Measurements from ENCODE around the gene ZNF407. TPM values are rescaled to one million over a fixed set of nuclear protein-coding genes. Genes with fewer than 3 reads are reported as not detected.

Gene ZNF407
- total RNA-seq, 5 donors from 2014 or later (not counting 1 experiment from before 2014, with no cell fraction given), result 22.9 to 37.4 (median 24.4) TPM

DNA sequence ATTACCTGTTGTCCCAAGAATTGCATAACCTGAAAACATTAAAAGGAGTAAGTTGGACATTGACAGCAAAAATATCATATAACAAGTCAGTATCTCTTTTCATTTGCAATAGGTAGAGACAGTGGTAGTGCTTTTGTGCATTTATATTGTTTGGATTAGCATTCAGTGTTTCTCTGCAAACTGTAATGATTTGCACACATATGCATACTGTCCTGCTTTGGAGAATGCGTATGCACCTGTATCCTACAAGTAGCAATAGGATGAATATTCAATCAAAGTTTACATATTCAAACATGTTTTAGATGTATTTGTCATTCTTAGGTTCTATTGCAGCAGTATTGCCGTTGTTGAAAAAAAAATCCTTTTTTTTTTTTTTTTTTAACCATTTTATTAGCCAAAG, 201.9 kb downstream of the ZNF407 start:
- no peaks in the 10 kb centered on the region for H3K9me3 Mint-ChIP-seq
- no CpG with 5 or more reads among the region's 2 CpGs for WGBS (ENCODE audit: insufficient coverage)
- no peaks in the 10 kb centered on the region for H3K9me3 ChIP-seq
- peaks cover 0 to 3% of the 10 kb centered on the region in 2 donors for H3K36me3 ChIP-seq (ENCODE audit: control insufficient read depth in 2 of 2, extremely low read depth in 1 of 2, insufficient read depth in 1 of 2, low read length in 1 of 2)
- POLR2A ChIA-PET, result no interaction called here
- H3K27me3 Mint-ChIP-seq, result no peaks in the 10 kb centered on the region
- no peaks in the 10 kb centered on the region for H3K4me1 ChIP-seq (ENCODE audit: control insufficient read depth in 1 of 2, extremely low read depth in 1 of 2, insufficient read depth in 2 of 2, low read length in 2 of 2)
- CTCF ChIA-PET, result no interaction called here
- H3K4me3 Mint-ChIP-seq, result no peak overlapping the region
- ATAC-seq (replicated peaks in 1 of 4) (no peak), DNase-seq (no peak)
- no peaks in the 10 kb centered on the region for H3K27me3 ChIP-seq (replicated peaks in 1 of 2; ENCODE audit: control insufficient read depth in 2 of 2, extremely low read depth in 1 of 2, insufficient read depth in 2 of 2, low read length in 1 of 2)
- peaks cover 8 to 13% (median 12%) of the 10 kb centered on the region in 3 donors for H3K4me1 Mint-ChIP-seq
- H3K27ac Mint-ChIP-seq, result no peak overlapping the region
- no peak overlapping the region for H3K4me3 ChIP-seq (ENCODE audit: control insufficient read depth in 1 of 2, extremely low read depth in 1 of 2, low read length in 1 of 2)
- H3K27ac ChIP-seq (ENCODE audit: low read length), result no peak overlapping the region
- peaks cover 9% of the 10 kb centered on the region for H3K36me3 Mint-ChIP-seq

DNA sequence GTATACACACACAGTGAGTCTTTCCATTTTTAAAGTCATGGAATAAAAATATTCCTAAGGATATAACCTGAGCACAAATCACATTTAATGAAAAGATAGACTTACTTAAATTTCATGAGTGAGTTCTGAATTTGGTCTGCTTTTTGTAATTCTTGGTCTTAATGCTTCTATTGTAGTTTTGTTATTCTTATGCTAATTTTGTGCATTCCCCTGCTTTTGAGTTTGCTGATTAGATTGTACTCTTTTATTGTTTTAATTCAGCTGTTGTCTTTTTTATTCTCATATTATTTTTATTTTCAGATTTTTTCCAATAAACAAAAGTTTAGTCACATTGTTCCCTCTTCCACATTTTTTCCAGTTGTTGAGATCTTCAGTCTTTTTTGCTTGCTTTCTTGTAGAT, 202.4 kb downstream of the ZNF407 start:
- H3K9me3 ChIP-seq, result no peaks in the 10 kb centered on the region
- POLR2A ChIA-PET, result no interaction called here
- no peak overlapping the region for H3K4me3 ChIP-seq (ENCODE audit: control insufficient read depth in 1 of 2, extremely low read depth in 1 of 2, low read length in 1 of 2)
- Mint-ChIP-seq H3K4me3 (no peak overlapping the region), H3K9me3 (no peaks in the 10 kb centered on the region), H3K27ac (no peak overlapping the region), H3K4me1 (peaks cover 8 to 13% (median 12%) of the 10 kb centered on the region in 3 donors), H3K27me3 (no peaks in the 10 kb centered on the region), H3K36me3 (peaks cover 13% of the 10 kb centered on the region)
- no peak for ATAC-seq (replicated peaks in 1 of 4)
- H3K36me3 ChIP-seq (ENCODE audit: control insufficient read depth in 2 of 2, extremely low read depth in 1 of 2, insufficient read depth in 1 of 2, low read length in 1 of 2), result peaks cover 0 to 3% of the 10 kb centered on the region in 2 donors
- H3K27ac ChIP-seq (ENCODE audit: low read length), result no peak overlapping the region
- H3K27me3 ChIP-seq (replicated peaks in 1 of 2; ENCODE audit: control insufficient read depth in 2 of 2, extremely low read depth in 1 of 2, insufficient read depth in 2 of 2, low read length in 1 of 2), result no peaks in the 10 kb centered on the region
- CTCF ChIA-PET, result no interaction called here
- no peaks in the 10 kb centered on the region for H3K4me1 ChIP-seq (ENCODE audit: control insufficient read depth in 1 of 2, extremely low read depth in 1 of 2, insufficient read depth in 2 of 2, low read length in 2 of 2)
- no peak for DNase-seq

- no peaks in the 10 kb centered on the region for H3K9me3 ChIP-seq
- H3K27me3 ChIP-seq (replicated peaks in 1 of 2; ENCODE audit: control insufficient read depth in 2 of 2, extremely low read depth in 1 of 2, insufficient read depth in 2 of 2, low read length in 1 of 2), result no peaks in the 10 kb centered on the region
- Mint-ChIP-seq H3K27me3 (no peaks in the 10 kb centered on the region), H3K4me1 (peaks cover 0 to 5% (median 2%) of the 10 kb centered on the region in 3 donors), H3K27ac (no peak overlapping the region), H3K9me3 (no peaks in the 10 kb centered on the region), H3K36me3 (peaks cover 19% of the 10 kb centered on the region), H3K4me3 (no peak overlapping the region)
- H3K4me3 ChIP-seq (ENCODE audit: control insufficient read depth in 1 of 2, extremely low read depth in 1 of 2, low read length in 1 of 2), result no peak overlapping the region
- 82% methylated on average over 4 of the region's 4 CpGs for WGBS (ENCODE audit: insufficient coverage)
- H3K36me3 ChIP-seq (ENCODE audit: control insufficient read depth in 2 of 2, extremely low read depth in 1 of 2, insufficient read depth in 1 of 2, low read length in 1 of 2), result peaks cover 0 to 3% of the 10 kb centered on the region in 2 donors
- ATAC-seq (replicated peaks in 1 of 4) (no peak), DNase-seq (no peak)
- POLR2A ChIA-PET, result no interaction called here
- no peaks in the 10 kb centered on the region for H3K4me1 ChIP-seq (ENCODE audit: control insufficient read depth in 1 of 2, extremely low read depth in 1 of 2, insufficient read depth in 2 of 2, low read length in 2 of 2)
- H3K27ac ChIP-seq (ENCODE audit: low read length), result no peak overlapping the region
- CTCF ChIA-PET, result no interaction called here
Observed at GRCh38 chr18:74803117-74803516, 205.4 kb downstream of the ZNF407 start.

- 100% methylated on average over 10 of the region's 10 CpGs for WGBS (ENCODE audit: insufficient coverage)
- DNase-seq (no peak), ATAC-seq (replicated peaks in 1 of 4) (no peak)
- Mint-ChIP-seq H3K27ac (no peak overlapping the region), H3K4me1 (peaks cover 0 to 5% (median 0%) of the 10 kb centered on the region in 3 donors), H3K36me3 (peaks cover 19% of the 10 kb centered on the region), H3K9me3 (no peaks in the 10 kb centered on the region), H3K4me3 (no peak overlapping the region), H3K27me3 (no peaks in the 10 kb centered on the region)
- CTCF ChIA-PET, result interaction anchor here in 1 of 2 donors (0.7 kb wide), 1 partner anchor 122 kb away, joined by 3 read pairs; no protein-coding TSS in a partner anchor
- Histone ChIP-seq H3K27ac (ENCODE audit: low read length) (no peak overlapping the region), H3K9me3 (no peaks in the 10 kb centered on the region), H3K36me3 (ENCODE audit: control insufficient read depth in 2 of 2, extremely low read depth in 1 of 2, insufficient read depth in 1 of 2, low read length in 1 of 2) (peaks cover 0 to 3% of the 10 kb centered on the region in 2 donors), H3K4me1 (ENCODE audit: control insufficient read depth in 1 of 2, extremely low read depth in 1 of 2, insufficient read depth in 2 of 2, low read length in 2 of 2) (no peaks in the 10 kb centered on the region), H3K4me3 (ENCODE audit: control insufficient read depth in 1 of 2, extremely low read depth in 1 of 2, low read length in 1 of 2) (no peak overlapping the region), H3K27me3 (replicated peaks in 1 of 2; ENCODE audit: control insufficient read depth in 2 of 2, extremely low read depth in 1 of 2, insufficient read depth in 2 of 2, low read length in 1 of 2) (no peaks in the 10 kb centered on the region)
- POLR2A ChIA-PET, result no interaction called here
Observed at GRCh38 chr18:74803769-74804168, 206.1 kb downstream of the ZNF407 start.

DNA sequence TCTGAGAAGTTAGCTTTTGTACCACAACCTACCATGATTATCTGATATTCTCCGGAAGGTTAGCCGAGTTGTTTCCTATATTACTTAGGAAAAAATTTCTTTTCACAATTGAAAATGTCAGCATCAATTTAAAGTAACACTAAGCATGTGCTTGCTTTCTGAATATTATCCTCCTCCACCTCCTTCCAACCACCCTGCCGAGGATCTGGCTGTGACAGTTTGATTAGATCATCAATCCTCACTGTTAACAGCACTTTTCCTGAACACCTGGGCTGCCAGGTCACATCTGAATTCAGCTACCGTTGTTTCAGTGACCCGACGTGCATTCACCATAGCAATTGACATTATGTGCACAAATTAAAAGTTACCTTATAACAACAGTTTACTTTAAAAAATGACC, 207.0 kb downstream of the ZNF407 start:
- Histone ChIP-seq H3K27me3 (replicated peaks in 1 of 2; ENCODE audit: control insufficient read depth in 2 of 2, extremely low read depth in 1 of 2, insufficient read depth in 2 of 2, low read length in 1 of 2) (no peaks in the 10 kb centered on the region), H3K9me3 (no peaks in the 10 kb centered on the region), H3K4me1 (ENCODE audit: control insufficient read depth in 1 of 2, extremely low read depth in 1 of 2, insufficient read depth in 2 of 2, low read length in 2 of 2) (no peaks in the 10 kb centered on the region), H3K4me3 (ENCODE audit: control insufficient read depth in 1 of 2, extremely low read depth in 1 of 2, low read length in 1 of 2) (no peak overlapping the region), H3K27ac (ENCODE audit: low read length) (no peak overlapping the region), H3K36me3 (ENCODE audit: control insufficient read depth in 2 of 2, extremely low read depth in 1 of 2, insufficient read depth in 1 of 2, low read length in 1 of 2) (peaks cover 0 to 3% of the 10 kb centered on the region in 2 donors)
- no peak for DNase-seq
- H3K4me1 Mint-ChIP-seq, result peaks cover 0 to 5% (median 0%) of the 10 kb centered on the region in 3 donors
- H3K27ac Mint-ChIP-seq, result no peak overlapping the region
- CTCF ChIA-PET, result interaction anchor here in 1 of 2 donors (0.7 kb wide), 1 partner anchor 121 kb away, joined by 3 read pairs; no protein-coding TSS in a partner anchor
- H3K36me3 Mint-ChIP-seq, result peaks cover 19% of the 10 kb centered on the region
- H3K9me3 Mint-ChIP-seq, result no peaks in the 10 kb centered on the region
- no peak overlapping the region for H3K4me3 Mint-ChIP-seq
- POLR2A ChIA-PET, result interaction anchor here (0.5 to 0.6 kb wide), 2 partner anchors 235 to 462 kb away, joined by 4 to 6 read pairs; no protein-coding TSS in a partner anchor
- no peaks in the 10 kb centered on the region for H3K27me3 Mint-ChIP-seq
- WGBS (ENCODE audit: insufficient coverage), result 83% methylated on average over 3 of the region's 6 CpGs
- ATAC-seq (replicated peaks in 1 of 4), result no peak

DNA sequence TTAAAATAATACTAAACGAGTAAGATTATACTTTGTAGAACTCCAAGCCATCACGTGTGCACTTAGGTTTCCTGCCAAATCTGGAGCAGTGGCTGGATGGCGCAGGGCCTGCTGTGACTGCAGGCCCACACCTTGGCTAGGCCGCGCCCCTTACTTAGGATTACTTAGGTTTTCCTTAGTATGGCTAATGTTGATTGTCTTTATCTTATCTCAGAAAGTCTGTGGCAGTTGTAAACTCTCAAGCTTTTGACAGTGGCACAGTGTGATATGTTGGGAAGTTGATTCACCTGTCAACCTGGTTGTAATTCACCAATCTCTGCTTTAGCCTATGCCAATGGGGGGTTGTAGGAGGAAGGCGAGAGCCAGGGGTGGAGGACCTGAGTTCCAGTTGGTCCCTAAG, 208.4 kb downstream of the ZNF407 start:
- DNase-seq (no peak), ATAC-seq (replicated peaks in 1 of 4) (no peak)
- Histone ChIP-seq H3K27ac (ENCODE audit: low read length) (no peak overlapping the region), H3K36me3 (ENCODE audit: control insufficient read depth in 2 of 2, extremely low read depth in 1 of 2, insufficient read depth in 1 of 2, low read length in 1 of 2) (peaks cover 0 to 3% of the 10 kb centered on the region in 2 donors), H3K27me3 (replicated peaks in 1 of 2; ENCODE audit: control insufficient read depth in 2 of 2, extremely low read depth in 1 of 2, insufficient read depth in 2 of 2, low read length in 1 of 2) (no peaks in the 10 kb centered on the region), H3K4me3 (ENCODE audit: control insufficient read depth in 1 of 2, extremely low read depth in 1 of 2, low read length in 1 of 2) (no peak overlapping the region), H3K9me3 (no peaks in the 10 kb centered on the region), H3K4me1 (ENCODE audit: control insufficient read depth in 1 of 2, extremely low read depth in 1 of 2, insufficient read depth in 2 of 2, low read length in 2 of 2) (no peaks in the 10 kb centered on the region)
- POLR2A ChIA-PET, result no interaction called here
- H3K9me3 Mint-ChIP-seq, result no peaks in the 10 kb centered on the region
- CTCF ChIA-PET, result interaction anchor here in 1 of 2 donors (0.6 kb wide), 1 partner anchor 40 kb away, joined by 3 read pairs; no protein-coding TSS in a partner anchor
- H3K4me3 Mint-ChIP-seq, result no peak overlapping the region
- H3K27ac Mint-ChIP-seq, result no peak overlapping the region
- H3K4me1 Mint-ChIP-seq, result peaks cover 0 to 5% (median 0%) of the 10 kb centered on the region in 3 donors
- H3K27me3 Mint-ChIP-seq, result no peaks in the 10 kb centered on the region
- whole genome bisulfite sequencing (ENCODE audit: insufficient coverage), result 95% methylated on average over 3 of the region's 6 CpGs
- peaks cover 19% of the 10 kb centered on the region for H3K36me3 Mint-ChIP-seq
